ENCODE measurements around the gene TNC.
"Not testable (repeated sequence)": the region's sequence is repeated elsewhere in the genome, so short reads cannot be mapped to it uniquely, and the experiment has no call there.

TNC gene

DNA sequence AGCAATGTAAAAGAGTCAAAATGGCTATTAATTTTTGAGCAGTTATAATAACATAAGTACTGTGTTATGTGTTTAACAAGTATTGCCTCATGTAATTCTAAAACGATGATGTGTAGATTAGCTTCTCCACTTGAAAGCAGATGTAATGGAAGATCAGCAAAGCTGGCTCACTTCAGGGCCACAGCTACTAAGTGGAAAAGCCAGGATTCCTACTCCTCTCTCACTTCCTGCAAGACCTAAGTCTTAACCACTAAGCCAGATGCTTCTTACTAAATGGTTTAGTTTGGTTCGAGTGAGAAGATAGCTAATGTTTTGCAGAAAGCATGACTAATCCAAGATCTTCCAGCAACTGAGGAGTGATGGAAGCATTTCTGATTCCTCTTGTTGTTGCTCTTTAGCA is 15.7 kb upstream of the TNC start:
- DNase-seq, result no peak

DNA sequence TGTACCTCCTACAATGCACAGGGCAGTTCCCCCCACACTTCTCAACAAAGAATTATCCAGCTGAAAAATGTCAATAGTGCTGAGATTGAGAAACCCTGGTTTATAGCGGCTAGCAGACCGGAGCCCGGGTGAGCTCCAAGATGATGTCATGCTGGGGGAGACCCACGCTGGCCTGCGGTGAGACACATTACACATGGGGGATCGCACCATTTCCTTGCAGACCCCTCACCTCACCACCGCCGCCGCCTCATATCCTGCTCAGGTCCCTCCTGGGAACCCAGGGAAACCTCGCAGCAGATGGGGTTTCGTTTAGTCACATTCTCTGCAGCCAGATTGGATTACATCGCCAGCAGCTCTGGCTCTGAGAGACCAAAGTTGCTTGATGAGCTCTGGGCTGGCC is 14.7 kb upstream of the TNC start:
- DNase-seq, result no peak

DNA sequence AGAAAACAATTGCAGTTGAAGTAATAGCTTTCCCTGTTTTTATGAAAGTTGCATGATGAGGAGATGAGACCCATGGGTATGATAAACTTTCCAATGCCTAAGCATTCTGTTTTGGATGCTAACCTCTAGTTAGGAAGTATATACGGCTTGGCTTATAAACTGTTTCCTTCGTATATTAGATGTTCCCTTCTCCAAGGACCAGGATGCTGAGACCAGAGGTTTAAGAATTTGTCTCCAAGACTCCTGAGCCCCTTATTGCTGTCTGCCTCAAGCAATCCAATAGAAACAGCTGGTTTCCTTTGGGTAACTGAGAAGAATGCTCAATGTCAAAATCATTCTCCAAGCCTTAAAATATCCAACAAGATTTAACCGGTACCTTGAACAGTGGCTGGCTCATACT is 12.2 kb upstream of the TNC start:
- no peak for DNase-seq

DNA sequence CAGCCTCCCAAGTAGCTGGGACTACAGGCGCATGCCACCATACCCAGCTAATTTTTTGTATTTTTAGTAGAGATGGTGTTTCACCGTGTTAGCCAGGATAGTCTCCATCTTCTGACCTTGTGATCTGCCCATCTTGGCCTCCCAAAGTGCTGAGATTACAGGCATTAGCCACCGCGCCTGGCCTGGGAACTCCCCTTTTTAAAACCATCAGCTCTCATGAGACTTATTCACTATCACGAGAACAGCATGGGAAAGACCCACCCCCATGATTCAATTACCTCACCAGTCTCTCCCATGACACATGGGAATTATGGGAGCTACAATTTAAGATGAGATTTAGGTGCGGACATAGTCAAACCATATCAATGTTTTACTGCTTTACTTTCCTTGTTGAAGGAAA is 10.8 kb upstream of the TNC start:
- not testable (repeated sequence) for DNase-seq

DNA sequence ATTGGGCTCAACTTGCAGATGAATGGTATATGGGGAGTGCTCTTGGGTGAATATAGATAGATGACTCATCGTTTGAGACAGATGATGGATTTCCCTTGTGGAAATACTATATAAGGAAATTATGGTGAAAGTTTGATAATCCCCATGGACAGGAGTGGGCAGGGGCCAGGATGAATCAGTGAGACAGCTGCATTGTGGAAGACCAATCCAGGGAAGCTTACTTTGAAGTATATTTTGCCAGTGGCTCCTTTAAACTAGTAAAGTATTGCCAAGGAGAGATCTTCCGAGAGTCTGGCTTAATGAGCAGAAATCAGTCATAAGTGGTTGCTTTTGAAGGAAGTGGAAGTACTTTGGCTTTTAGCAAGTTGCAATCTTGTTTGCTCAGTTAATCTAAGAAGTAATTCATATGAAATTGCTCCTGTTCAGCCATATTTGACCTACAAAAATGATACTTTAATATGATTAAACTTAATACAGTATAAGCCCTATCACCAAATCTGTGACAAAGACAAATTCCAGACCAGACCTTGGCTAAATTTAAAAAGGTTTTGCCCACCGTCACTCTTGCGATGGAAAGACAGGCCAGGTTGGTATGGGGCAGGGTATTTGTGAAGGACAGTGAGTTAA is 9.3 kb upstream of the TNC start:
- DNase-seq, result no peak

DNA sequence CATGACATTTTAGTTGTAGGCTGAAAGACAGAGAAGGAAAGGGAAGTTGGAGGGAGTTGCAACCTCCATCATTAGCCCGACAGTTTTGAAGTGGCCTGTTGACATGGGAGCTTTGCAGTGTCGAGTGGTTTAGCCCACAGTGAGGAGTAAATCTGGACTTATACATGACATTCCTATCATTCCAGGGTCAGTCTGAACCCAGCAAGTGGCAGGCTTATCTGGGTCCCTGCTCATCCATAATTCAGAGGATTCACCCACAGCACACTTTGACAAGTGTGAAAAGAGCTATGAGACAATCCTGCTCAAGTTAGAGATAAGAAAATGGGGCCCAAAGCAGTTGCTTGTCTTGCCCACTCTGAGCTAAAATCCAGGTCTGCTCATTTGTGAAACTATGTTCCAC is 8.4 kb upstream of the TNC start:
- no peak for DNase-seq

DNA sequence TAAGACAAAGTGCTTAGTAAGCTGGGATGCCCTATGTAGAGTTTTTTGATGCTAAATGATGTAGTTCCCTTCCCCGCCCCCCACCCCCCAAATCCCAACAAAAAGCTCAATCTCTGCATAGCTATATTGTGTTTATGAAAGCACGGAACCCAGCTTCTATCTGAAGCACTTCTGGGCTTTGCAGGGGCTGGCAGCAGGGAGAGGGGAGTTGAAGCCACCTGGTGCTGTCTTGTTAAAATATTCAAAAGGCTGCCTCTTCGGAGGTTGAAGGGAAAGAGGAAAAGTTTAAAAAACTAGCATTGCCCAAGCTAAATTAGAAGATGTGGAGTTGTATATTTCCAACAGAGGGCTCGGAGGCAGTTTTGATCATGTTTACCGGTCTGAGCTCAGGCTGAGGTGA is 5.0 kb upstream of the TNC start:
- DNase-seq, result no peak

DNA sequence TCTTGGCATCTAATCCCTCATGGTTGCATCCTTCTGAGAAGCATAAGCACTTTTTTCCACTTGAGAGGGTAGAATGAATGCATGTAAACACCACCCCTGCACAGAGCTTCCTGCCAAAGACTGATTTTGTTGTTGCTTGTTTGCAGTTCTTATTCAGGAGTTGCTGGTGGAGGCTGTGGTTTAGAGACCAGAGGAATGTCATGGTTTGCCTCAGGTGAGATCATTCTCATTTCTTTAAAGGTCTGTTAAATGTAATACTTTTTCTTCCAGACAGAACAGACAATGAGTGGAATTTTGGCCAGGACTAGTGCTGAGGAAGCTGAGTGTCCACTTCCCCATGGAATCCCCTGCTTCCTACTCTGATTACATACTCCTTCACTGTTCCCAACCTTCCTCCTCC is 3.2 kb upstream of the TNC start:
- no peak for DNase-seq

DNA sequence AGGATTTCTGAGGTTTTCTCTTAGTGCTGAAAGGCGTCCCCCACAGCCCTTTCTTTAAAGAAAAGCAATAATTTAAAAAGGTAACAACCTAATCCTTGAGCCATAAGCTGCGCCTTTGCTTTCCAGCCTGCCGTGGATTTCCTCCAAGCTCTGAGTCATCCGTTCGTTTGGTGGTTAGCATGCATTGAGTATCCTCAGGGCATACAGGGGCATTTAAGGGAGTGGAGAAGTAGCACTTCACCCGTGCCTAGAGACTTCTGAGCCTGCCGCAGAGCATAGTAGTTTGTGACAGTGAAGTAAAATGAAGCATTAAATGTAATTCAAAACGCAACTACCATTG is 892 bp upstream of the TNC start:
- DNase-seq, result no peak

DNA sequence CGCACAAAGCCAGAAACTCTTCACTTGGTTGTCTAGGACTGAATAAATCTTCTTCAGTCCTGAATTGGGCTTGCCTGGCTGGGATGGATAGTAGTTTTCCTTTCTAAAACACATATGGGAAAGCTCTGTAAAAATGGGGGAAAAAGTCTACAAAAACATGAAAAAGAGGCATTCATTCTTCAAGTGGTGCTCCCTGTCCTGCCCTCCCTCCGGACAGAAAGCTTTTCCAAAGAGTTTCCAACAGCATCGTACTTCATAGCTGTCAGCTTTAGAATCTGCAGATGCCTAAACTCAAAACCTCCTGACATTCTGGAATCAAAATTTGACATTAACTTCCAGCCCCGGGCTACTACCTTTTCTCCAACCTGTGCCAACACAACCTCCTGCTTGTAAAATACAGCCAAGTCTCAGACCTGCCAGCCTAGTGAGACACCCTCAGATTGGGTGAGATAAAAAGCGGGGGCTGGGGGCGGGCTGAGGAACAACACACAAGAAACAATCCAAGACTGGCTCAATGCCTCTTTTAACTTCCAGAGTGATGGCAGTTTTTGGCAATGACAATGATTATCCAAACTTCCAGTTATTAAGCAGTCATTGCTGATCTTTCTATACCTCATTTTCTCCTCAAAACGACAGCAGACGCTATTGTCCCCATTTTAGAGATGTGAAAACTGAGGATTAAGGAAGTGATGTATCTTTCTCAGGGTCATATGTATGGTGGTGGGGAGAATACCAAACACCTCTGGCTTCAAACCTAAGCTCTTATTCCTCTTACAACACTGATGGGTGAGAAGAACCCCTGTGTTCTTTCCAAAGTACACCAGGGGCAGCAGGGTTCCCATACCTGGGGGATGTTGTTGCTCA is 1.3 kb downstream of the TNC start:
- no peak for DNase-seq

DNA sequence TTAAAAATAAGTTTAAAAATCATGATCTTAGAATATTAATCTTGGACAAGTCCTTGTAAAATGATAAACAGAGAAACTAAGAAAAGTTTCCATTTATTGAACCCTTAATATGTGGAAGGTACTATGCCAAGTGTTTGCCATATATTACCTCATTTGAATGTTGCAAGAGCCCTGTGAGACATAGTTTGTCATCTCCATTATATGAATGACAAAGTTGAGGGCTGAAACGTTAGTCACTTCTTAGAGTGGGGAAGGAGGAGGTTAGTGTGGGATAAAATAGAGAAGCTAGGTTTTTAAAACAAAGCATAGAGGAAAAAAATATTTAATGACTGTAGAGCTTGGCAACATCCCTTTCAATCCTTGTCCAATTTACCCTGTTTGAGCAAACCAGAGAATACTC is 2.0 kb downstream of the TNC start:
- DNase-seq, result no peak

DNA sequence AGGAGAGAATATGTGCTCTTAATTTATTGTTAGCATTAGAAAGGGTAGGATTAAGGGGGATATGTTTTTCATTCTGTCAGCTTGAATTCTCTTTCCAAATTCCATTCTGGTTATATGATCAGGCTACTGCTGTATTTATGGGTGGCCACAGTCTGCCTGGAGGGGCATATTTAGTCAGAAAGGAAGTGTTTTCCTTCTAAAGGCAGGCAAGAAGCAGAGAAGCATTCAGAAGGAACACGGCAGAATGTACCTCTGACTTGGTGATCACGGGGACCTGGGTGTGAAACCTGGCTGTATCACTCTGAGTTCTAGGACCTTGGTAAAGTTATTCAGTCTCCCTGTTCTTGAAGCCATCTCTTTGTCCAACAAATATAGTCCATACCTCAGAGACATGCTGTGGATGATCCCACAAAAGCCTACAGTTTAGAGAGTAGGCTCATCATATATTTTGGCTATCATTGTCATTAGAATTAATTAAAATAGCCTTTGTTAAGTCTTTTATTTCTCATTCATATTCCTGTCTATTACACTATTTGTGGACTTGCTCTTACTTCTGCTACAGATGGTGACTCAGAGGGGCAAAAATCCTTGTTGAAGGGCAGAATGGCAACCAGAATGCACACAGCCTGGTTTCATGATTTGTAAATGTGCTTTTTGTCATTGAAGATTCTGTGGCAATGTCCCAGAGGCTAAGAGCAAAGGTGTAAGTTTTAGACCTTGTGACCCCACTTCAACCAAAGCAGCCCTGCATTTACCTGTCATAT is 2.7 kb downstream of the TNC start:
- no peak for DNase-seq

DNA sequence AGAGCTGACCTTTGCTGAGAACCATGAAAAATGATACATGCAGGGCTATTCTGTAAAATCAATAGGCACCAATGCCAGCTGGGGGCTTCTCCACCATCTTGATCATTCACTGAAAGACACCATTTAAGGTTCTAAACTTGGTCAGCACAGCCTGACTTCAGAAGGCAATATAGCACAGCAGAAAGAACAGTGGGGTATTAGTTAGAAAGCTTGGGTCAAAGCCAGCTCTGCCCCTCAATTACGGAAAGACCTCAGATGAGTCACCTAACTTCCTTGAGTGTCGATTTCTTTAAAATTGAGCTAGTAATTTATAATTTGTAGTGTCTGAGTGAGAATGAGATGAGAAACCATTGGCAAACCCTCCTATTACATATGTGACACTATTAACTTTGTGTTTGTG is 3.4 kb downstream of the TNC start:
- DNase-seq, result no peak

DNA sequence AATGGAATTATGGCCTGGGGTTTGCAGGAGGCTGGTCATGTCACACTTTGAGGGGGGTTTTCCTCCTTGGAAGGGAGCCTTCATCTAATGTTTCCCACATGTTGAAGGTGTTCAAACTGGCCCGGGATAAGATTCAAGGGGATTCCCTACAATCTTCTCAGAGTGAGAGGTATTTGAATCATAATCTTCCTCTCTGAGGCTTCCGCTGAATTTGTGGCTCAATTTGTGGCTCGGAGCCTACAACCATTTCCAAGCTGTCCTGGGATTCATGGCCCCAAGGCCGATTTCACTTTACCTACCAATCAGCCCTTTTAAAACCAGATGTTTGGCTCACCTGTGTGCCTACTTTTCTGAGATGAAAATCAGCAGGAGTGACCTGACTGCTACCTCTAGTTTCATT is 3.9 kb downstream of the TNC start:
- no peak for DNase-seq

DNA sequence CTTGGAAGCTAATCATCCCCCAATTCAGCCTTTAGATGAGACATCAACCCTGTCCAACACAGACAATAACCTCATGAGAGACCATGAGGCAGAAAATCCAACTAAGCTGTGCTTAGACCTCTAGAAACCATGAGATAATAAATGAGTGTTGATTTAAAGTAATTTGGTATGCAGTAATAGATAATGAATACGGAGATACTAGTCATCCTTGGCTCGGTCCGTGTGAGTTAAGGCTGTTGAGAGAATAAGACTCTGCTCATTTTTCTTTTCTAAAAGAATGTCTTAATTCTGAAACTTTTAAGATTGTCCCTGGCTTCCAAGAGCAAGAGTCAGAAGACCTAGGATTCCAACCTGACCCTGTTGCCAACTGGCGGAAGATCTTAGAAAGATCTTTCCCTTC is 6.1 kb downstream of the TNC start:
- DNase-seq, result no peak

DNA sequence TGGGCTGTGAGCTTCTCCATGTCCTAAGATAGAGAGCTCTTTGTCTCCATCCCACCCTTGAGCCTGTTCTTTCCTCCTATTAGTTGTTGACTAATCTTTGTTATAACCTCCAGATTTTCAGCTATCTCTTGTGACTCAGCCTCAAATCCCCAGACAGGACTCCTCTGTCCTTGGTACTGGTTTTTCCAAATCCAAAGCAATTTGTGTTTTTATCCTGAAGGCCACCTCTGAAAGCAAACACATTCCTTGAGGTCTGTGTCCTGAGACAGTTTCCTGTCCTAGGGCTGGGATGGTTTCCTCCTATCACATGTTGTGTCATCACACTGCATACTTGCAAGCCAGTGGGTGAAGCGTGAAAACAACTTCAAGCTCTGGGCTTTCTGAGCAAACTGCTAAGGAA is 8.5 kb downstream of the TNC start:
- no peak for DNase-seq

DNA sequence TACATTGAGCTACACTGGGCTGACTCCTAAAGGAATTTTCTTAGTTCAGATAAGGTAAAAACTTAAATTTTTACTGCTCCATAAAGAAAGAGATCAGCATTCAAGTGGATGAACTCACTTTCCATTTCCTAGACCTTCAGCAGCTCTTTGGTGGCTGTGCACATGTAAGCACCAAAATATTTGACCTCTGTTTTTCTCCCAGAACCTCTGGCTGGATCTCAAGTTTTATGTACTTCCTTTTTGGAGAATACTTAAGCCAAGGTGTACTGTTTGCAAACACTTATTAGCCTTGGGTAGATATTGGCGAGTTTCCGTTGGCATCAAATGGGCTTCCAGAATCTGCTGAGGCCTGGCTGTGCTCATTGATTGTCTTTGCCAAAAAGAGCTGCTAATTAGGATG is 10.3 kb downstream of the TNC start:
- DNase-seq, result no peak

DNA sequence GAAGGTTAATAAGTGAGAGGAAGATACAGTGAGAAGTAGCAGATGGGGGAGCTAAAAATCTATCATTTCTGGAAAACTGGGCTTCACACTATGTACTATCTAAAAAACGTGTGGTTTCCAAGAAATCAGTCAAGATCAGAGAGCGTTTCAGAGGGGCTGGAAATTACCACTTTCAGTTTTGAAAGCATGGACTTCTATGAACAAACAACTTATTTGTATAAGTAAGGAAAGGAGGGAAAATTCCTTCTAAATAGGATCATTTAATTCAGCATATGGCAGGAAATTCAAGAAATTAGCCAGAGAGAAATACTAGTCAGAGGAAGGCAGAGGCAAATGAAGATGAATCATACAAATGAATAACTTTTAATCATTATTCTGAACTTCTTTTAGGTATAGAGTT is 11.3 kb downstream of the TNC start:
- no peak for DNase-seq

DNA sequence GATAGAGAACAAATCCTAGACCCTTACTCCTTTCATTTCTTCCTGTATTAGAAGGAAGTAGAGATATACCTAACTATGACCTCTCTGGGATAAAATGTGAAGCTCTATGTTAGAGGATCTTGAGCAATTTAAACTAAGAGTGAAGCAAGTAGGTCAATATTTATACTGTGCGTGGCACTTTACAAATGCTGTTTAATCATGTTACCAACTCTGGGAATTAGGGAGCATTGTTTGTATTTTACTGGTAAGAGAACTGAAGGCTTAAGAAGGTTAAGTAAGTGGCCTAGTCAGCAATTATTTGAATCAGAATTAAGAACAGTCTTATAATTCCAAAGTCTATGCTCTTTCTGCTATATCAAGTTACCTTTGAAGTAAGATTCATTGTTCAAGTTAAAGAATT is 12.0 kb downstream of the TNC start:
- no peak for DNase-seq

DNA sequence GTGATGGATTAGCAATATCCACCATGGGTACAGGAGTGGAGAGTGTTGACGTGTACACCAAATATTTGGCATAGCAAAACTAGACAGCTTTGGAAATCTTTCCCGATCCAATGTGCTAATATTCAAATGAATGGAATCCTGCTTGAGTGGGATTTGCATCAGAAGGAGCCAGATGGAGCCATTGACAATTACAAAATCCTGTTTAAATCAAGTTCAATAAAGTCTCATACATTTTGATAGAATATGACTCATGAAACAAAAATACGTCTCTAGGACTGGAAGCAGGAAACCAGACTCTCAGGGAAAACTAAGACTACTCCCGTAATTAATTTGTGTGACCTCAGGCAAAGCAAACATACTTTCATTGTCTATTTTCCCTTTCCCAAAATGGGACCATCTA is 13.0 kb downstream of the TNC start:
- DNase-seq, result no peak

DNA sequence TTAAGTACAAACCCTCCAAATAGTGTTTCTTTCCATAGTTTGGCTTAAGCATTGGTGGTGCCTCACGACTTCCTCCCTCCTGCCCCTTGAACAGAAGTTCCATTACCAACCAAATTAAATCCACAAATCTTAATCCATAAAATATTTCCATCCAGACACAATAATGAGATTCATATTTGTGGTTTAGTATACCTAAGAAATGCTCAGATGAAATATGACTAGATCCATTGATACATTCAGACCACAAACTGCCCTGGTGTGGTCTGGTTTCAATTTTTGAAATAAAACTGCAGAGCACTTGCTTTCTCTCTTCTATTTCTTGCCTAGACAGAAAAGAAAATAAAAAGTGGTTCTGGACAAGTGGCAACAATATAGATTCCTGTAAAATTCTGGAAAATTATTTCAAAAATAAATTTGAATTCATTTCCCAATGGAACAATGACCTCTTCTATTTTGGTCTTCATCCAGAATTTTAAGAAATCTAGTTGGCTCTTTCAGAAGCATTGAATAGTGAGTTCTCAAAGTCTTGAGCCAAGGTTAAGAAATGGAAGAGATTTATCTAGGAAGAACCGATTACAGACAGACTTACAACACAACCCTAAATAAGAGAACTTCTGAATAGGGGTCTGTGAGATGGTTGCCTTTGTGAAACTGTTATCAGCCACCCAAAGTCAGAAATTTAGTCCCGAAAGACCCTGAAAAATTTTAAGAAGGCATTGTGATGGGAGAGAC is 14.0 kb downstream of the TNC start:
- DNase-seq, result no peak

DNA sequence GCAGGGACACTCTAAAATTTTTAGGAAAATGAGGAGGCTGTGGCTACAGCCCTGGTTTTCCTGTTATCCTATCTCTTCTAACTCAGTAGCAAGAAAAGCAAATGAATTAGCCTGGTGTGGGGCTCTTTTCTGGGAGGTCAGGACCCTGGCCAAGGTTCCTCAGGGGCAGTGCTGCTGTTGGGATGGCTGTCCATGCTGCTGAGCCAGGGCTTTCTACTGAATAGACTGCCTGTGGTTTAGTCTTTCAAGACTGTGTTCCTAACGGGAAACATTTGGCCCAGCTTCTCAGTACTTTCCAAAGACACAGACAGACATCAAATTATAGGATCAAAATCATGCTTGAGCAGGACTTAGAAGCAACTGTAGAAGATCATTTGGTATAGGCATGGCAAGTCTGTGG is 18.1 kb downstream of the TNC start:
- DNase-seq, result no peak

DNA sequence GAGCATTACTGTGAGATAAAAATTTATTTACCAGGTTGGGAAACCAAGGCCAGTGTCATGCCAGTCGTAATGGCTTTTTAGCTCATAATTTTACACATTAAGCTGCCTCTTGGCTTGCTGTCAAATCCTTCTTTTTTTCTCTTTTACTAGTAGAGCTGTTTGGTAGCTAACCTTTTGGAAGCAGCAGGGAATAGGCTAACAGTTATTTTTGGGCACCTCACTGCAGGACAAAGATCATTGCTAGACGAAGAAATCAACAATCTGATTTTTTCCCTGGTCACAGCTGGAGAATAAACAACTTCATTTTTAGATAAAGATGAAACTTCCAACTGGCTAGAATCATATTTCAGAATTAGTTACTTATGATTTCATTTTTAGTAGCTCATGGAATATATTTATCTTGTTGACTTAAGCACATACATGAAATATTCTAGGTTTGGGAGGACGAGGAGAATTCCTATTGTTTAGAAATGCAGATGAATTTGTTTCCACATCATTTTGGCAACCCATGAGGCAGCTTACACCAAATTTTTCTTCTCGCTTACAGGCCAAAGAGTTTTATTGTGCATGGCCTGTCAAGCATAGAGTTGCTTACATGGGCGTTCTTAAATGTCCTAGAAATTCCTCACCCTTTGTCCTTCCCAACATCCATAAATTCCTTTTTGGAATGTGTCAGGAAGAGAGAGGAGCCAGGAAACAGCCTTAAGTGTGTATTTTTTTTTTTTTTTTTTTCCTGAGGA is 19.6 kb downstream of the TNC start:
- DNase-seq, result no peak

Data from GF-D8 (cell line).